HG03139 (cell line): ENCODE data around the gene CAV1.
"Not testable (repeated sequence)": the region's sequence is repeated elsewhere in the genome, so short reads cannot be mapped to it uniquely, and the experiment has no call there.

Source experiments
- ATAC-seq: cut with Tn5 transposase; IDR thresholded peaks from one replicate; pipeline ENCODE4 v1.9.1; 2021; ENCODE audit not compliant: unreplicated experiment

CAV1 gene

DNA sequence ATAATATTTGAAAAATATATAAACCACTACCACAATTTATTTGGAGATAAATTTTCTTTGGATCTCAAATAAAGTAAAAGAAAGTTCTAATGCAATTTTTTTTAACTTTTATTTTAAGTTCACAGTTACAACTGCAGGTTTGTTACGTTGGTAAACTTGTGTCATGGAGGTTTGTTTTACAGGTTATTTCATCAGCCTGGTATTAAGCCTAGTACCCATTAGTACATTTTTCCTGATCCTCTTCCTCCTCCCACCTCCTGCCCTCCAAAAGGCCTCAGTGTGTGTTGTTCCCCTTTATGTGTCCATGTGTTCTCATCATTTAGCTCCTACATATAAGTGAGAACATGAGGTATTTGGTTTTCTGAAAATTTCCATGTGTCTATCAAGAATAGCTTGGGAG, 54.5 kb downstream of the CAV1 start:
- ATAC-seq, result no peak

DNA sequence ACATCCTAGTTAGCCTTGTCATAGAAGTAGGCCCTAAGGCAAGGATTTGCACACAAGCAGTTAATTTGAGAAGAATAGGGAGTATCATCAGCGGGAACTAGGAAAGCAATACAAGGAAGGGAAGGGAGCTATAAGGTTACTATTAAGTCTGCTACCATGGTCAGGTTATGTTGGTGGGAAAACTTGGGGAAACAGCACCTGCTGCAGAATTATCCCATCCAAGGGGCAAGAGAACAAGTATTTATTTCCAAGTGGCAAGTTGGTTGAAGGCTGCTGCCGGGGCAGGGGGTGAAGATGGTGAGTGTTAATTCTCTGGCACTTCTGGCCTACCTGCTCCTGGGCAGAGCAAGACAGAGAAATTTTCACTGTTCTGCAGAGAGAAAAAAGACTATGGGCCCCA, 55.0 kb downstream of the CAV1 start:
- no peak for ATAC-seq

DNA sequence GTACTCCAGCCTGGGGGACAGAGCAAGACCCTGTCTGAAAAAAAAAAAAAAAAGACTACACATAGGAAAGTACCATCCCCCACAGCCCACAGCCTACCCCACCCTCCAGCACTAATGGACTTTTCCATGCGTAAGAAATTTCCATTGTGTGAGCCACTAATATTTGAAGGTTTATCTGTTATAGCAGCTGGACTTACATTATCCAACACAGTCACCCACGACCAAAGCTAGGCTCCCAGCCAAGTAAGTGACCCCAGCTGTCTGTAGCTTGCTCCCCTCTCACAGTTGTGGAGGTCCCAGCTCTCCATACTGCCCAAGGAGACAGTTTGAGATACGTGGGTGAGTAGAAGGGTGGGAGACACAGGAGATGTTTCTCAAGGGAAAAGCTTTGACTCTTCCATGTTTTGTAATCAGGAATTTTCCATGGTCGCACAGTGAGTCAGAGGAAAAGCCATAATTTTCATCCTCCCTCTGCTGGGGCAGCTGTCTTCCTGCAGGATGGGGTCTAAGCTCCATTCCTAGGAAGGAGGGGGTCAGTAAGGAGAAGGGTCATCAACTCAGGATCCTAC, 57.4 kb downstream of the CAV1 start:
- ATAC-seq, result no peak

DNA sequence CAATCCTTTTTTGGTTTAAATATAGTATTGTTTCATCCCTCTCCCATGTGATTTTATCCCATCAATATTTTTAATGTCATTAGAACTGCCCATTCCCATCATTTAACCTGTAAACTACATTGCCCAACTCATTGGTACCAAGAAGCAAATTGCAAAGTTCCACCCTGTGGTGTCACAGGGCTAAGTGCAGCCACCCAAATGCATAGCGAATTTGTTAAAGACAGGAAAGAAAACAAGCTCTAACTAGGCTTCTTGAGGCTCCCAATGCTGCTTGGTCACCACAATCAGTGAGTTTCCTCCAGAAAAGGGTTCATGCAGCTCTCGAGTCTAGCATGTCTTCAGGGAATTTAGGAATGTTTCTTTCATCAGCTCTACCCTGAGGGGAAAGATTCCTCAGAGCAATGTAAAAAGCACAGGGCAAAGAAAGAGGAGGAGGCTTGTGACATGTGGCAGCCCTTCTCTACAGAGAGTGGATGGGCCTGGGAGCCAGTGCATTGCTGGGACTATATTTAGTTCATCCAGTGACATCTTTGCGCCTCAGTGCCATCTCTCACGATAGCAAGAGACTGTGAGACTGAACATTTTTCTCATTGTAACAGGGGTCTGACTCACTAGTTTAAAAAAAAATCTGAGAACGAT, 58.1 kb downstream of the CAV1 start:
- peak; percentile 36 for ATAC-seq

DNA sequence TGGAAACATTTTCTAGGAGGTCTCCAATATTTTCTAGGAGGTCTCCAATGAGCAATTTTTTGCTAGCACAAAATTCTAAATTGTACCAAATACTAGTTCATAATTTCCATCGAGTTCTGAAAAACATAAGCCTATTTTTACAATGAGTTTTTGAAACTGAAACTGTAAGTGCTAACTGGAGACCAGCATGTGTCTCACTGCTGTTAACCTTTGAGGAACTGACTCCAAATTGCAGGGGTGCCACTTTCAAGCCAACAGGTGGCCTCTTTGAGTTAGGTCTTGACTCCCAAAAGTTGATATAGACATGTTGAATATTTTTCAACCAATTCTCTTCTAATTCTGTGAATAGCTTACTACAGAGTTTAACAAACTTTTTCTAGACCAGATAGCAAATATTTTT, 58.8 kb downstream of the CAV1 start:
- peak; percentile 87 for ATAC-seq

DNA sequence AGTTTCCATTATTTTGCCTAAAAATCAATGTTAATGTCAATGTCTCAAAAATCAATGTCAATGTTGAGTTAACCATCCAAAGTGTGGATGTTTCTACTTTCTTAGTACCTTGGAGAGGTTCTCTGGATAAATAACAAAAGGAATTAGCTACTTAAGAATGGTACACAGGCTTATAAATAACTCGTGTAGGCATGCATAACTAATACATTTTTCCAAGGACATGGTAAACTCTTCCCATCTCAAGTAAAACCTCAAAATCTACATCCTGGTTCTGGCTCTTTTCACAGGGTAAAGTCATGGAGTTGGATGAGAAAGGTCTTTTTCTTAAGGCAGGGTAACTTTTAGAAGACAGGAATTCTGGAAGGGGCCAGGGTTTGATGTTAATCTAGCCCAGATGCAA, 59.9 kb downstream of the CAV1 start:
- no peak for ATAC-seq

DNA sequence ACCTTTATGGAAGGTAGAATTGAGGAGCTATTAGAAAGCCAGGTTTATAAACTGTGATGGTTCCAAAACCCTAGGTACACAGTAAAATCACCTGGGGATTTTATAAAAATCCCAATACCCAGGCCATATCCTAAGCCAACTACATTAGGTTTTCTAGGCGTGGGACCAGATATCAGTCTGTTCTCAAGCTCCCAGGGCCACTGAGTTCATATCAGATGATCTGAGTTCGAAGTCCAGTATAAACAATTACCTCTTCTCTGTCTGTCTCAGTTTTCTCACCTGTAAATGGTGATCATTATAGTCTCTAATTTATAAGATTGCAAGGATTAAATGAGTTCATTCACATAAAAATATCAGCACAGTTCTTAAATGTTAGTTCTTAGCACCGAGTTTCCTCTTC, 60.6 kb downstream of the CAV1 start:
- no peak for ATAC-seq

DNA sequence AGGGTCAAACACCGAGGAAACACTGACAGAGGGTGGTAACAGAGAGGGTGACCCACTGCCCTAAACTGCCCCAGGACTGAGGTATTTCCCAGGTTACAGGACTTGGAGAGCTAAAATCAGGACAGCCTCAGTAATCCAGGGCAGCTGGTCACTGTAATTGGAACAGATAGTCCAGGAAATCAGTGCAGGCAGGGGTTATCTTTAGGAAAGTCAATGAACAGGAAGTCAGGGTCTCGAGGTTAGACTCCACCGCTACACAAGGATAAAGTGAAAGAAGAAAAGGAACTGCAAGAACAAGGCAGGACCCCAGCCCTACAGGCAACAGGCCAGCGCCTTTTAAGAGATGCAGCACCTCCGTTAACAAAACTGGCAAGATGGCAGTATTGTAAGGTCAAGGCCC, 61.1 kb downstream of the CAV1 start:
- ATAC-seq, result no peak

DNA sequence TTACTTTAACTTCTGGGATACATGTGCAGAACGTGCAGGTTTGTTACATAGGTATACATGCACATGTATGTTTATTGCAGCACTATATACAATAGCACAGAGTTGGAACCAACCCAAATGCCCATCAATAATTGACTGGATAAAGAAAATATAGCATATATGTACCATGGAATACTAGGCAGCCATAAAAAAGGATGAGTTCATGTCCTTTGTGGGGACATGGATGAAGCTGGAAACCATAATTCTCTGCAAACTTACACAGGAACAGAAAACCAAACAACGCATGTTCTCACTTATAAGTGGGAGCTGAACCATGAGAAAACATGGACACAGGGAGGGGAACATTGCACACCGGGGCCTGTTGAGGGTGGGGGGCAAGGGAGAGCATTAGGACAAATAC, 62.4 kb downstream of the CAV1 start:
- not testable (repeated sequence) for ATAC-seq

DNA sequence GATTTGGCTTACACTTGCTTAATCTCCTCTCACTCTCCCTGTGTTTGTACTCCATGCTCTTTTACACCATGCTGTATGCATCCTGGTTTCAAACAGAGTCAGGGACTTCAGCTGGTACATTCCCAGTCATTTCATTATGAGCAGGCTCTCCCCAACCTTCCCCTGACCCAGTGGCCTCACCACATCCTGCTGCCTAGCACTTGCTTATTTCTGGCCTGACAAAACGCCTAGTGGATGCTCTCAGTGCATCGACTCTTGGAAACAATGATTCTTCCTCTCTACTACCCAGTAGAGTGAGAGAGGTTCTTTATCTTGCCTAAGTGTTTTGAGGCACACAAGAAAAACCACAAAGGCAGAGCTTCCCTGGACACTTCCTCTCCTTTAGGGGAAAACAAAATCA, 63.4 kb downstream of the CAV1 start:
- peak; percentile 54 for ATAC-seq

DNA sequence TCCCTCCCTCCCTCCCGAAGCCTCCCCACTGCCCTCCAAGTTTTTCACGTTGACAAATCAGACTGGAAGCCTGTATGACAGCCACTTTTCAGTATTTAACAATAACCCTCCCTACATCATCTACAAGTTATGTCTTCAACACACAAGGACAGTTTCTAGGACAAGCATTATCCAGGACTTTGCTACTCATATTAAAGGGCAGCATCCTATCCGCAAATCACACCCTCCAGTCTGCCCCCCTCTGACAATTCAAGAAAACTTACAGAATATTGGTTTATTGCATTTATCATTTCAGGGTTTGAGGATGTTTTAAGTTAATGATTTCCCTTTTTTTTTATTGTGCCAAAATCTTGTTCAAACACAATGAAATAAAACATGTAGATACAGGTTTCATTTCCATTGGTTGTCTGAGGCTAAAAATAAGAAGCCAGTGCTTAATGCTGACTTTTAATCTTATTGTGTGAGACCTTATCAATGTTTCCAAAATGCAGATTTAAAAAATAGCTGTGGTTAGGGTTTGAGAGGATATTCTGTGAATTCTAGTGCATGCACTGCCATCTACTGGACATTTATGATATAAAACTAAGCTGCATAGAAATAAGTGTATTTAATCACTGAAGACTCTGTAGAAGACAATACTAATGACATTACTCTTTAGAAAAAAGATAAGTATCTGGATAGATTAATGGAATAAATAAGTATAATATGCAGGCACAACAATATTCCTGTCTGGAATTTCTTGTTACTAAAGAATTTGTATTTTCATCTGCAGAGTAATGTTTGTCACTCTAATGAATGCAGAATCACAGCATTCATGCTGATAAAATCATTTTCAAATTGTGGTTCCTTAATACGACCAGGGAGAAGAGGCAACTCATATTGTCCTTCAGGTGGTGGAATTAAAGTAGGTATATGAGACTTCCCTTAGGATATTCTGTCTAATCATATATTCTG, 64.1 kb downstream of the CAV1 start:
- ATAC-seq, result no peak

DNA sequence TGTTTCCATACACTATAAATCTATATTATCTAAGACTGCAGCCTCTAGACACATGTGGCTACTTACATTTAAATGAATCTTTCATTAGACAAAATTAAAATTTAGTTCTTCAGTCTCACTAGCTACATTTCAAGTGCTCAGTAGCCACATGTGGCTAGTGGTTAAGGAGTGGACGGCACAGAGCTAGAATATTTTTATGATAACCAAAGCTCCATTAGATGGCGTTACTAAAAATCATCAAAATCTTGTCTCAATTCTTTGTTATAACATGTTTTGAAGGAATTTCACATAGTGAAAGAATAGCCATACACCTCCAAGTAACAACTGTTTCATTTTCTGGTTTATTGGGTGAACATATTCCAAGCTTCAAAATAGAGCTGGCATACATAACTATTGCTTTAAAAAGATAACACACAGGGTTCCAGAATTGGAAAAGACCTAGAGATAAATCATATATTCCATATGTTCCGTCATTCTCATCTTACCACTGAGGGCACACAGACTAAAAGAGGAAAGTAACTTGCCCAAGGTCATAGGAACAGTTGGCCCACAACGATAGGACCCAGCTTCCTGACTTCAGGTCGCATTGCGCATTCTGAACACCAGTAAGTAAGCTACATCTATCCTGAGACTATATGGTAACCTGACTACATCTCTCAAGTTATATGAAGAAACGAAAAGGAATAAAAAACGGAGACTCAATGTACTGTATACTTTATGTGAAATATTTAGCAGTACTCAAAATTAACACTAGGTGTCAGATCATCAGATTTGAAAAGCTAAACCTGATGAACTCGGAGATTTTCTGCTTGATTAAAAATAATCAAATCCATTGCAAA, 66.6 kb downstream of the CAV1 start:
- ATAC-seq, result no peak

DNA sequence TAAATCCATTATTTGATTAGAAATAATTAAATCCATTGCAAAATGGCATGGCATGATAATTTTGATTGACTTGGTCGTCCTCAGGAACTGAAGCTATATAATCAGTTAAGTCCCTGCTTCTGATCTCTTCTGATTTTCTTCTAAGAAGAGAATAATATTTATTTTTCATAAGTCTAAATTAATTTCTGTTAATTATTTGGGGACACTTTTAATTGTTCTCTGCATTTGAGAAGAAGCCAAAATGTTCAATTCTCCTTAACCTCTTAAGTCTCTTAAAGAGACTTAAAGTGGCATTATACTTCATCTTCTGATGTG, 67.2 kb downstream of the CAV1 start:
- no peak for ATAC-seq

DNA sequence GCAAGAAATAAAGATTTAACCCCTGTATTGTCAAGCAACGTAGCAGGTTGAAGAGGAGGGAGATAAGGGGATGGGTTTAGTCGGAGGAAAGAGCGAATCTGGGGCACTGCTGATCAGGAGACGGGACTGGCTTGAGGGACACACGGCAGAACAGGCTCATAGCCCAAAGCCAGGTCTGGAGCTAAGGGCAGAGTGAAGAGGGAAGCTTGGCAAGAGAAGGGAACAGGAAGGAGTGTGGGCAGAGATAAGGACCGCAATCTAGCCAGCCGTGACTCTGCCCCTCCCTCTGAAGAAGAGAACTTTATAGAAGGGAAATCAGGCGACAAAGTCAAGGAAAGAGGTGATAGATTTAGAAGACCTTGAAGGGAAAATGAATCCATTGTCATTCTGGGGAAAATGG, 67.6 kb downstream of the CAV1 start:
- ATAC-seq, result no peak

DNA sequence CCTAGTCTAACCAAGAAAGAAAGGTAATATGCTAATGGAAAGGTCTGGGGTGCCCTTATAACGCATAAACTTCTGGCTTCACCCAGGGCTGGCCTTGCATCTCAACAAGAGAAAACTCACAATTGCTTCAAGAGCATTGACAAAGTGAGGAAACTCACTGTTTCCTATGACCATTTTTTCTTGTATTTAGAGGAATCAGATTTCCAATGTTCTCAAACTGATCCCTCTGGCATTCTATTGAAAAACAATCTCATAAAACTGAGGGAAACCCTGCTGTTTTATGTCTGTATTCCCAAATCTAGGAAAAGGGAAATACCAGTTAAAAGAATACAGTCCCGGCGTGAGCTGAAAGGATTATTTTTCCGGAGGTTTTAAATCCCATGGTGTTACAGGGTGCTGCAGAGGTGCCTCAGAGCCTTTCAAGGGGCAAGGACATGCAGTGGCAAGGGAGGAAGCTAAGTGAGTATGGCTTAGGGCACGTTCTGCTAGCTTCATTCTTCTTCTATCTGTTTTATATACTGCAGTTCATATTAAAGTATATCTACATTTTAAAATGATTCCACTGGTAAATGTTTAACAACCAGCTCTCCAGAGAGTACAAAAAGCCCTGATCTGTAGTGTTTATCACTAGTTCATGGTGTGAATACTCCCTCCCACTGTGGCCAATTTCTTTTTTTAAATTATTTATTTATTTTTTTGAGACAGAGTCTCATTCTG, 68.7 kb downstream of the CAV1 start:
- no peak for ATAC-seq

DNA sequence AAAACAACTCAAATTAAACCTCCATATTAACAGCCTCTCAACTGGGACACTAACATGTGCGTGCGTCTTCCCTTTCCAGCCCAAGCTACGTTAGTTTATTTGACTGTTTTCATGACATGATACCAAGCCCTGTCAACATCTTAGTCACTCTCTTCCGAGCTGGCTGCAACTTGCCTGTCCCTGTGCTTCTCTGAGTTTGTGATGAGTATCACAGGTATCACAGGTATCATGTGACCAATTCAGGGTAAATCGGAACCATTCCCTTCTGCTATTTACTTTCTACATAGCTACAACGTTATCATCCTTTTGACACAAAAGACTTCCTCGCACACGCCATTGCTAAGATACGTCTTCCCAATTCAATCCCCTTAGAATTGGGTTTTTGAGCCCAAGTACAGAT, 70.2 kb downstream of the CAV1 start:
- ATAC-seq, result no peak

DNA sequence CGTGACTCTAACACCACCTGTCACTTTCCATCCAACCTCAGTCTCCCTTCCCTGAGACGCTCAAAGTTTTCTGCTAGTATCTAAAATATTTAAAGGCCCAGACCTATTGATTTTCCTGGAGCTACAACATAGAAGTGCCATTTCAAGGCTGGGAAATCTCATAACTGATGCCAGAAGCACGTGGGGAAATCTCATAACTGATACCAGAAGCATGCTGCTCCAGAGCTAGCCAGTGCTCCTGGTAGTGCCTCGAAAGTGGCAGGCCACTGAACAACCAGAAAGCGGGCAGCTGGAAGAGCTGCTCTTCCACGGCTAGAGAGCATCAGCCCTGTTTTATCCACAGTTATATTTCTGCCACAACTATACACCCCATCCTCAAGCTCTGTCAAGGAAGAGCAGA, 72.5 kb downstream of the CAV1 start:
- ATAC-seq, result no peak

DNA sequence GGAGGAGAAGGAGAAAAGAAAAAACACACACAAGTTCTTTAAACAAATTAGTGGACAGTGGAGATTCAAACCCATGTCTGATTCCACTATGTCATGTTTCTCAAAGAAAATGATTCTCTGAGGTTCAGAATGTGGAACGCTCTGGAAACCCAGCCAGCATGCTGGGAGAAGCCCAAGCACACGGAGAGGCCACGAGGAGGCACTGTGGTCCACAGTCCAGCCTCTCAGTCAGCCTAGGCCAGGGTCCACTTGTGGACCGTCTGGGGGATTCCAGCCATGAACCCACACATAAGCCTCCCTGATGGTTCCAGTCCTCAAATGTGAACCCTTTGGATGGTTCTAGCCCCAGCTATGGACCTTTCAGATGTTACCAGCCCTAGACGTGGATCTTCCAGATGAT, 73.4 kb downstream of the CAV1 start:
- no peak for ATAC-seq

DNA sequence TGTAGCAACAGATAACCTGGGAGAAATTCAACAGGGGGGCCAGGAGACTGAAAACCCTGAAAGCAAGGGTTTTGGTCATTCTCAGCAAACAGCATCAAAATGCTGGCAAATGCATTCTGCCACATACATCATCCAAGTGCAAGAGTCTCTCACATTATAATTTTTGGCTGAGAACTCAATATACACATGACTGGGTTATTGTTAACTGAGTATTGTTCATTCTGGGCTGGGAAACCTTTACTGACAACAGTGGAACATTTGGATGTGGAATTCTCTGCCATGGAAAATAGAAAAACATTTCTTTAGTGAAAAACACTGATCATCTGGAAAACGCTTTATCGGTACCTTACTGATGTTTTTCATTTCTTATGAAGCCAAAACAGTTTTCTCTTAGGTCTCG, 74.0 kb downstream of the CAV1 start:
- ATAC-seq, result no peak

DNA sequence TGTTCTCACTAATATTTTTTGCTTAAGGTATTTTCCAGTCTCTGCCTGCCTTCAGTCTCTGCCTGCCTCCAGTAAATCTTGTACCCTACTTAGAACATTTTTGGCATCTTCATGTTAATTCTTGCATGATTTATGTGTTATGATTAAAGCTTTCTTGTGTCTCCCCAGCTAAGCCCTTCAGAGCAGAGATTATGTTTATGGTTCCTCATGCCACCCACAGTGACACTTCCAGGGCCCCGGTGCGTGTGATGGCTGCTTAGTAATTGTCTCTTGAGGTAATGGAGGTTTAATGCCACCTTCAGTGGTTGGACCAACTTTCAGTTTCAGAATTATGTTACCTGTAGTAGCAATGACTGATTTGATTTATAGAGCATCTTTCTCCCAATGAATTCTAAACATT, 76.6 kb downstream of the CAV1 start:
- ATAC-seq, result no peak

DNA sequence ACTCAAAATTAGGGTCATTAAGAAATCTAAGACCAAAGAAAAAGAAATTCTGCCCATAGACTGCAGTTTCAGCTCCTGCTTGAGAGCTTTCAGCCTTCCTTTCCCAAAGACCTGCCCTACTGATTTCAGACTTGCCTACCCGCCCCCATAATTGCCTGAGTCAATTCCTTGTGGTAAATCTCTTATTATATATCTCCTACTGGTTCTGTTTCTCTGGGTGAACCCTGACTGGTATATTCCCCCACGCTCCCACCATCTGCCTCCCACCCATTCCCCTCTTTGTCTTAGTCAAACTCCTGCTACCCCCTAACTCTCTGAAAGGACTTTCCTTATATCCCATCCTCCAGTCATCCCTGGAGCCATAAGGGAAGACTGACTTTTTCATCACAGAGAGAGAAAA, 82.5 kb downstream of the CAV1 start:
- ATAC-seq, result no peak
